Fibroblast of lung (primary cell): ENCODE measurements around the gene USP12. TPM values are rescaled to one million over a fixed set of nuclear protein-coding genes. Genes with fewer than 3 reads are reported as not detected.

Experiments
- DNase-seq, 2 donors: peaks; one replicate each; pipeline versions ENCODE4 v3.0.0 to v3.0.0-alpha.2; 2010; ENCODE audit warnings: low read depth in 2 of 2
- H2AFZ ChIP-seq: 2 replicates; pipeline ENCODE4 v1.5.1; 2012; ENCODE audit warnings: low read length, control low read depth, inconsistent platforms
- H3K27ac ChIP-seq: 2 replicates; pipeline ENCODE4 v1.5.1; 2011; ENCODE audit warnings: low read length, control low read depth; ENCODE audit not compliant: insufficient read depth
- H3K27me3 ChIP-seq: 2 replicates; pipeline ENCODE4 v1.5.1; 2011; ENCODE audit warnings: mild to moderate bottlenecking, low read length; ENCODE audit not compliant: control insufficient read depth, insufficient read depth
- H3K36me3 ChIP-seq: 2 replicates; pipeline ENCODE4 v1.5.1; 2011; ENCODE audit warnings: low read length; ENCODE audit not compliant: control insufficient read depth, insufficient read depth
- H3K4me1 ChIP-seq: 2 replicates; pipeline ENCODE4 v1.5.1; 2011; ENCODE audit warnings: low read length; ENCODE audit not compliant: control insufficient read depth, insufficient read depth; ENCODE audit errors: extremely low read depth
- H3K4me2 ChIP-seq: 2 replicates; pipeline ENCODE4 v1.5.1; 2011; ENCODE audit warnings: low read length, control low read depth; ENCODE audit not compliant: insufficient read depth; ENCODE audit errors: extremely low read depth
- H3K4me3 ChIP-seq, 4 experiments: fragments of 200-600 bp in 1 of 4; sonication (generic) in 1 of 4; replicated peaks in 1 of 4; 2 replicates each; pipeline ENCODE4 v1.5.1; 2011 to 2016; ENCODE audit warnings: low read length in 4 of 4, low read depth in 3 of 4, mild to moderate bottlenecking in 3 of 4, control low read depth in 2 of 4, inconsistent platforms in 1 of 4, mixed read lengths in 1 of 4; ENCODE audit not compliant: insufficient read depth in 1 of 4; ENCODE audit errors: control extremely low read depth in 1 of 4
- H3K79me2 ChIP-seq: 2 replicates; pipeline ENCODE4 v1.5.1; 2012; ENCODE audit warnings: mild to moderate bottlenecking, low read length, inconsistent platforms; ENCODE audit not compliant: control insufficient read depth, insufficient read depth
- H3K9ac ChIP-seq: 2 replicates; pipeline ENCODE4 v1.5.1; 2011; ENCODE audit warnings: mild to moderate bottlenecking, low read length, control low read depth; ENCODE audit not compliant: insufficient read depth
- H3K9me3 ChIP-seq: 2 replicates; pipeline ENCODE4 v1.5.1; 2012; ENCODE audit warnings: low read depth, low read length; ENCODE audit not compliant: control insufficient read depth, insufficient read depth
- H4K20me1 ChIP-seq: 2 replicates; pipeline ENCODE4 v1.5.1; 2011; ENCODE audit warnings: low read length; ENCODE audit not compliant: control insufficient read depth, insufficient read depth; ENCODE audit errors: extremely low read depth
- CTCF ChIP-seq, 2 donors: IDR thresholded peaks in 1 of 2; conservative IDR thresholded peaks in 1 of 2; 1 replicate in 1 of 2; 2 replicates in 1 of 2; pipeline ENCODE4 v1.5.1; 2011 to 2012; ENCODE audit warnings: low read length in 2 of 2, control low read depth in 1 of 2, inconsistent platforms in 1 of 2, low read depth in 1 of 2, mild to moderate bottlenecking in 1 of 2
- EZH2 ChIP-seq: IDR thresholded peaks from 2 replicates; pipeline ENCODE4 v1.5.1; 2012; ENCODE audit warnings: low read length, control low read depth, mild to moderate bottlenecking; ENCODE audit errors: missing control alignments
- polyA plus RNA-seq, 2 donors: library from polyadenylated mRNA; depleted of rRNA in 1 of 2; stranded (reverse) in 1 of 2; unstranded in 1 of 2; fragments of >200 nt; gene quantifications; 2 replicates each; pipeline ENCODE4 v1.2.1, GENCODE V29; 2011 to 2012; ENCODE audit warnings: missing spikeins in 1 of 2
- total RNA-seq: library from RNA; depleted of rRNA; stranded (reverse); fragments of >200 nt; gene quantifications from 2 replicates; pipeline ENCODE4 v1.2.1, GENCODE V29; 2014

Gene USP12
- total and polyA plus RNA-seq, 2 donors (not counting 1 experiment from before 2014, with no cell fraction given) = 17.3 to 36.3 TPM

GRCh38 chr13:27040826-27041108 lies 130.8 kb downstream of the USP12 start:
- no peaks in the 10 kb centered on the region for H3K36me3 ChIP-seq
- H4K20me1 ChIP-seq = no peaks in the 10 kb centered on the region
- H3K4me3 ChIP-seq = no peak overlapping the region
- no peak overlapping the region for H3K27ac ChIP-seq
- DNase-seq = no peak
- no peak overlapping the region for H3K9ac ChIP-seq
- H2AFZ ChIP-seq = no peak overlapping the region
- H3K9me3 ChIP-seq = no peaks in the 10 kb centered on the region
- H3K4me2 ChIP-seq = no peak overlapping the region
- peaks cover 15% of the 10 kb centered on the region for H3K4me1 ChIP-seq
- no peak for TF ChIP-seq EZH2
- no peak for TF ChIP-seq CTCF (conservative IDR thresholded peaks at IDR 0.05 in 1 of 2, IDR thresholded peaks at IDR 0.05 in 1 of 2; ENCODE audit: low read depth in 1 of 2, low read length in 2 of 2)
- no peaks in the 10 kb centered on the region for H3K27me3 ChIP-seq
- H3K79me2 ChIP-seq = no peaks in the 10 kb centered on the region

GRCh38 chr13:27039171-27039701 lies 132.4 kb downstream of the USP12 start:
- Histone ChIP-seq H3K79me2 (no peaks in the 10 kb centered on the region), H3K27ac (no peak overlapping the region), H3K9me3 (no peaks in the 10 kb centered on the region), H3K4me1 (peaks cover 17% of the 10 kb centered on the region), H3K4me2 (no peak overlapping the region), H3K36me3 (no peaks in the 10 kb centered on the region), H4K20me1 (no peaks in the 10 kb centered on the region), H3K9ac (no peak overlapping the region), H3K27me3 (no peaks in the 10 kb centered on the region), H3K4me3 (no peak overlapping the region), H2AFZ (no peak overlapping the region)
- DNase-seq = no peak
- no peak for TF ChIP-seq EZH2
- TF ChIP-seq CTCF (conservative IDR thresholded peaks at IDR 0.05 in 1 of 2, IDR thresholded peaks at IDR 0.05 in 1 of 2; ENCODE audit: low read depth in 1 of 2, low read length in 2 of 2) = no peak

GRCh38 chr13:27038323-27038722 lies 133.3 kb downstream of the USP12 start:
- no peak for TF ChIP-seq CTCF (conservative IDR thresholded peaks at IDR 0.05 in 1 of 2, IDR thresholded peaks at IDR 0.05 in 1 of 2; ENCODE audit: low read depth in 1 of 2, low read length in 2 of 2)
- no peak for TF ChIP-seq EZH2
- Histone ChIP-seq H3K4me1 (peaks cover 17% of the 10 kb centered on the region), H3K9me3 (no peaks in the 10 kb centered on the region), H3K9ac (no peak overlapping the region), H3K4me2 (no peak overlapping the region), H3K27me3 (no peaks in the 10 kb centered on the region), H2AFZ (no peak overlapping the region), H3K4me3 (no peak overlapping the region), H3K79me2 (no peaks in the 10 kb centered on the region), H4K20me1 (no peaks in the 10 kb centered on the region), H3K27ac (no peak overlapping the region), H3K36me3 (no peaks in the 10 kb centered on the region)
- peak; percentile 63 to 93 for DNase-seq
